ENCODE results near the gene TNXB.
"Not testable (repeated sequence)": the region's sequence is repeated elsewhere in the genome, so short reads cannot be mapped to it uniquely, and the experiment has no call there.

TNXB gene

GRCh38 chr6:32082935-32083334, 26.2 kb downstream of the TNXB start:
- no peak for DNase-seq

- no peak for DNase-seq
Observed at GRCh38 chr6:32082478-32082877, 26.7 kb downstream of the TNXB start.

- DNase-seq: no peak
Observed at GRCh38 chr6:32081168-32081990, 27.8 kb downstream of the TNXB start.

GRCh38 chr6:32079566-32080290, 29.4 kb downstream of the TNXB start:
- no peak for DNase-seq

GRCh38 chr6:32076321-32076809, 32.8 kb downstream of the TNXB start:
- DNase-seq: no peak

GRCh38 chr6:32075781-32076180, 33.4 kb downstream of the TNXB start:
- no peak for DNase-seq

- DNase-seq: no peak
Observed at GRCh38 chr6:32074996-32075532, 34.1 kb downstream of the TNXB start.

GRCh38 chr6:32073613-32074012, 35.5 kb downstream of the TNXB start:
- DNase-seq: no peak

GRCh38 chr6:32073101-32073500, 36.0 kb downstream of the TNXB start:
- no peak for DNase-seq

- no peak for DNase-seq
Observed at GRCh38 chr6:32070814-32071543, 38.2 kb downstream of the TNXB start.

- no peak for DNase-seq
Observed at GRCh38 chr6:32069878-32070515, 39.1 kb downstream of the TNXB start.

- no peak for DNase-seq
Observed at GRCh38 chr6:32069460-32069859, 39.7 kb downstream of the TNXB start.

- no peak for DNase-seq
Observed at GRCh38 chr6:32068867-32069266, 40.3 kb downstream of the TNXB start.

- DNase-seq: not testable (repeated sequence)
Observed at GRCh38 chr6:32068315-32068714, 40.8 kb downstream of the TNXB start.

GRCh38 chr6:32067521-32067920, 41.6 kb downstream of the TNXB start:
- not testable (repeated sequence) for DNase-seq

- no peak for DNase-seq
Observed at GRCh38 chr6:32064706-32065105, 44.4 kb downstream of the TNXB start.

- no peak for DNase-seq
Observed at GRCh38 chr6:32060966-32061655, 48.0 kb downstream of the TNXB start.

GRCh38 chr6:32058511-32058963, 50.6 kb downstream of the TNXB start:
- DNase-seq: no peak

- no peak for DNase-seq
Observed at GRCh38 chr6:32057966-32058365, 51.2 kb downstream of the TNXB start.

GRCh38 chr6:32056254-32056653, 52.9 kb downstream of the TNXB start:
- DNase-seq: no peak

- DNase-seq: not testable (repeated sequence)
Observed at GRCh38 chr6:32055756-32056155, 53.4 kb downstream of the TNXB start.

- not testable (repeated sequence) for DNase-seq
Observed at GRCh38 chr6:32053314-32053713, 55.8 kb downstream of the TNXB start.

Data from CD4-positive, alpha-beta T cell treated with Interleukin-17A for 4 hours (primary cell).